NT2/D1 (cell line): Measurements from ENCODE around the gene PDIA6.

Source experiments
- SUZ12 ChIP-seq: IDR thresholded peaks from 2 replicates; pipeline ENCODE4 v1.6.1; 2011; ENCODE audit not compliant: insufficient read length, insufficient read depth; ENCODE audit errors: extremely low read depth
- YY1 ChIP-seq: IDR thresholded peaks from 2 replicates; pipeline ENCODE4 v1.6.1; 2011; ENCODE audit not compliant: insufficient read length, insufficient read depth
- ZNF274 ChIP-seq: IDR thresholded peaks from 2 replicates; pipeline ENCODE4 v1.6.1; 2011; ENCODE audit warnings: mild to moderate bottlenecking, low read depth, low read length

GRCh38 chr2:10775021-10775780, 37.4 kb downstream of the PDIA6 start:
- TF ChIP-seq ZNF274 (no peak), YY1 (no peak), SUZ12 (no peak)
